Neuronal stem cell (in vitro differentiated cells): ENCODE data around the gene MRPL24.

Experiments used
- DNase-seq: peaks from one replicate; pipeline ENCODE4 v3.0.0-alpha.2; 2013; ENCODE audit warnings: low spot score
- H2AFZ ChIP-seq: one replicate; pipeline ENCODE4 v1.6.1; 2013; ENCODE audit warnings: mild to moderate bottlenecking, low read length, inconsistent platforms
- H2AK5ac ChIP-seq: 2 replicates; pipeline ENCODE4 v1.6.1; 2013; ENCODE audit warnings: low read depth, mild to moderate bottlenecking, inconsistent platforms, low read length, moderate library complexity, mixed read lengths
- H2BK120ac ChIP-seq: 2 replicates; pipeline ENCODE4 v1.6.1; 2013; ENCODE audit warnings: low read depth, mild to moderate bottlenecking, inconsistent platforms, low read length, moderate library complexity, mixed read lengths
- H2BK12ac ChIP-seq: one replicate; pipeline ENCODE4 v1.6.1; 2013; ENCODE audit warnings: low read length, inconsistent platforms
- H2BK15ac ChIP-seq: 2 replicates; pipeline ENCODE4 v1.6.1; 2013; ENCODE audit warnings: mild to moderate bottlenecking, low read length, inconsistent platforms, mixed read lengths
- H2BK5ac ChIP-seq: one replicate; pipeline ENCODE4 v1.6.1; 2013; ENCODE audit warnings: inconsistent platforms, mild to moderate bottlenecking, low read length, moderate library complexity
- H3K14ac ChIP-seq: one replicate; pipeline ENCODE4 v1.6.1; 2013; ENCODE audit warnings: low read length, inconsistent platforms
- H3K18ac ChIP-seq: 2 replicates; pipeline ENCODE4 v1.6.1; 2013; ENCODE audit warnings: low read length, inconsistent platforms
- H3K23ac ChIP-seq: 2 replicates; pipeline ENCODE4 v1.6.1; 2013; ENCODE audit warnings: low read depth, mild to moderate bottlenecking, mixed read lengths, low read length, inconsistent platforms; ENCODE audit not compliant: poor library complexity
- H3K27ac ChIP-seq: replicated peaks from 3 replicates; pipeline ENCODE4 v1.5.1; 2013; ENCODE audit warnings: low read length, inconsistent platforms
- H3K27me3 ChIP-seq, 3 experiments: 2 replicates each; pipeline ENCODE4 v1.6.1; 2013; ENCODE audit warnings: low read length in 3 of 3, mild to moderate bottlenecking in 2 of 3, inconsistent platforms in 1 of 3, low read depth in 1 of 3, mixed read lengths in 1 of 3, moderate library complexity in 1 of 3; ENCODE audit not compliant: control insufficient read depth in 3 of 3, insufficient read depth in 3 of 3
- H3K36me3 ChIP-seq, 2 donors: replicated peaks in 1 of 2; 2 replicates each; pipeline ENCODE4 v1.6.1; 2013; ENCODE audit warnings: low read length in 2 of 2; ENCODE audit not compliant: control insufficient read depth in 2 of 2, insufficient read depth in 2 of 2
- H3K4ac ChIP-seq: 2 replicates; pipeline ENCODE4 v1.6.1; 2013; ENCODE audit warnings: inconsistent platforms, mild to moderate bottlenecking, low read length, moderate library complexity
- H3K4me1 ChIP-seq, 2 donors: 1 replicate in 1 of 2; 2 replicates in 1 of 2; pipeline ENCODE4 v1.6.1; 2013; ENCODE audit warnings: low read length in 2 of 2, low read depth in 1 of 2; ENCODE audit not compliant: control insufficient read depth in 2 of 2, insufficient read depth in 1 of 2
- H3K4me2 ChIP-seq: one replicate; pipeline ENCODE4 v1.6.1; 2013; ENCODE audit warnings: mild to moderate bottlenecking, low read length, inconsistent platforms; ENCODE audit not compliant: insufficient read depth, poor library complexity, severe bottlenecking
- H3K4me3 ChIP-seq, 2 donors: 2 replicates each; pipeline ENCODE4 v1.5.1; 2013; ENCODE audit warnings: low read length in 2 of 2, mild to moderate bottlenecking in 2 of 2, inconsistent platforms in 1 of 2, moderate library complexity in 1 of 2
- H3K79me1 ChIP-seq: one replicate; pipeline ENCODE4 v1.6.1; 2013; ENCODE audit warnings: low read depth, mild to moderate bottlenecking, inconsistent platforms, low read length, moderate library complexity
- H3K9ac ChIP-seq: one replicate; pipeline ENCODE4 v1.6.1; 2013; ENCODE audit warnings: mild to moderate bottlenecking, low read depth, low read length, inconsistent platforms; ENCODE audit not compliant: poor library complexity
- H3K9me3 ChIP-seq, 2 donors: replicated peaks in 1 of 2; 2 replicates each; pipeline versions ENCODE3 to v1.6.1; 2013; ENCODE audit warnings: low read length in 2 of 2, mild to moderate bottlenecking in 2 of 2, inconsistent platforms in 1 of 2, low read depth in 1 of 2, mixed read lengths in 1 of 2, moderate library complexity in 1 of 2; ENCODE audit not compliant: control insufficient read depth in 2 of 2, insufficient read depth in 1 of 2
- H4K8ac ChIP-seq: one replicate; pipeline ENCODE4 v1.6.1; 2013; ENCODE audit warnings: low read depth, mild to moderate bottlenecking, inconsistent platforms, low read length, moderate library complexity
- H4K91ac ChIP-seq: one replicate; pipeline ENCODE4 v1.6.1; 2013; ENCODE audit warnings: low read length, low read depth, mild to moderate bottlenecking, inconsistent platforms; ENCODE audit not compliant: poor library complexity
- WGBS, 2 donors: extraction: QIAGEN DNeasy Blood & Tissue Kit; methylation state at CpG; one replicate each; pipeline ENCODE4 v1.1.7; 2013; ENCODE audit warnings: missing lambda C conversion rate in 2 of 2, mixed read lengths in 1 of 2; ENCODE audit not compliant: insufficient read length in 2 of 2, insufficient replicate concordance in 1 of 2; ENCODE audit errors: extremely low coverage in 2 of 2; 5-methylcytosine and 5-hydroxymethylcytosine counted together

Gene MRPL24

DNA sequence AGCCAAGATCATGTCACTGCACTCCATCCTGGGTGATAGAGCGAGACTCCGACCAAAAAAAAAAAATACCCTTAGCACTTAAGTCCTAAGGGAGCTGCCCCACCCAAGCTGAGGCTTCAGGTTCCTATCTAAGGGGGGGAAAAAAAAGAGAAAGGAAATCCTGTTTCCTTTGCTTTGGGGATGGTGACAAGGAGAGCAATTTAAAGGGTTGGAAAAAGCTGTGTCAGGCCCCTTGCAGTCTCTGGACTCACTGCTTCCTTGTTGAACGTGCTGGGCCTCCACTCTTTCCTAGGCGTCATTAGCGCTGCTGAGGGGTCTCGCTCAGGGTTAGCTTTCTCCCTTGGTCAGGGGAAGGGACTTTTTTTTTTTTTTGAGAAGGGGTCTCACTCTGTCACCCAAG, 44.6 kb upstream of the MRPL24 start:
- no peak overlapping the region for H3K4me3 ChIP-seq
- no peak overlapping the region for H4K91ac ChIP-seq
- no peak overlapping the region for H3K18ac ChIP-seq
- H3K27me3 ChIP-seq = no peaks in the 10 kb centered on the region
- H2AFZ ChIP-seq = no peak overlapping the region
- no peak overlapping the region for H3K14ac ChIP-seq
- H3K4me1 ChIP-seq = no peaks in the 10 kb centered on the region
- H2BK5ac ChIP-seq = no peak overlapping the region
- H2BK15ac ChIP-seq = no peak overlapping the region
- H2BK120ac ChIP-seq = no peak overlapping the region
- DNase-seq = no peak
- H3K4ac ChIP-seq = no peak overlapping the region
- peaks cover 26 to 92% of the 10 kb centered on the region in 2 donors for H3K36me3 ChIP-seq
- H4K8ac ChIP-seq = no peak overlapping the region
- WGBS, 2 donors = no CpG with 5 or more reads among the region's 6 CpGs
- no peak overlapping the region for H3K9ac ChIP-seq
- peaks cover 15% of the 10 kb centered on the region for H3K79me1 ChIP-seq
- no peak overlapping the region for H3K27ac ChIP-seq
- H3K23ac ChIP-seq = no peak overlapping the region
- H2BK12ac ChIP-seq = no peak overlapping the region
- no peak overlapping the region for H2AK5ac ChIP-seq
- no peak overlapping the region for H3K4me2 ChIP-seq
- H3K9me3 ChIP-seq = no peaks in the 10 kb centered on the region

DNA sequence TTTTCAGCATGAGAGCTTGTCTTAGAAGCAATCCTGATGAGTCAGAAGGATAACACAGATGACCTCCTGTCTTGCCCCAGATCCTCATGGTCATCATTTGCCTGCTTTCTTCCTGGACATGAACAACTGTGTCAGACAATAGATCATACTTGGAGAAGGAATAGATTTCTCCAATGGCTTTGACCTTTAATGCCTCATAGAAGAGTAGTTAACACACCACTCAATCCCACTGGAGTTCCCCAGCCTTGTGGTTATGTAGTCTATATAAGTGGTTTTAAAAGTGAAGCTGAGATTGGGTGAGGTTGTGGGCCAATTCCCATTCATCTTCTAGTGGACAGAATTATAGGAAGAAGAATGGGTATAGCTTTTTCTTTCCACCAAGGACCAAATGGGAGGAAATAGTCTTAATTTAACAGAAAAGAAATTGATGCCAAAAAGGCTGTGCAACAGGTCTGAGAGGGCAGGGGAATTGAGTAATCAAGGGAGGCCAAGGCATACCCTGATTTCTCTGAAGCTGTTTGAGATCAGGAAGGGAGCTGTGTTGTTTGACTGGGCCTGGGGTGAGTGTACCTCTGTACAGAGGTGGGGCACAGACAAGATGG, 40.8 kb upstream of the MRPL24 start:
- peaks cover 17 to 59% of the 10 kb centered on the region in 2 donors for H3K36me3 ChIP-seq
- DNase-seq = no peak
- no peak overlapping the region for H2BK15ac ChIP-seq

DNA sequence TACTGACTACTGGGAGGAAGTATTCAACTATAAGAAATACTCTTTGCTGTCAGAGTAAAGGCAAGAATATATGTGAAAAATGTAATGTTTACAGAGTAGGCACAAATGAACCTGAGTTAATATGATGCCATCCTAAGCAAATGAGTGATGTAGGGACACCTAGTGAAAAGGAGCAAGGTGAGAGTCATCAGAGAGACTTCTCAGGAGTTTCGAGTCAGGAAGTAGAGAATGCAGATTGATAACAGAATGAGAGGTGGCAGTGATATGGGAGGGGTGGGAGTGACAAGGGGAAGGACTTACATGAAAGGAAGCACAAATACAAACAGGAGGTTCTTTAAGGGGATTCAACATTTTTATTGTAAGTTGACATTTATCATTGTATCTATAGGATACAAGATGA, 36.7 kb upstream of the MRPL24 start:
- Histone ChIP-seq H4K8ac (no peak overlapping the region), H2AK5ac (no peak overlapping the region), H2BK5ac (no peak overlapping the region), H3K27ac (no peak overlapping the region), H3K9me3 (no peaks in the 10 kb centered on the region), H3K36me3 (peaks cover 0 to 37% of the 10 kb centered on the region in 2 donors), H3K4me3 (no peak overlapping the region), H2AFZ (no peak overlapping the region), H2BK15ac (no peak overlapping the region), H3K4me1 (no peaks in the 10 kb centered on the region), H3K18ac (no peak overlapping the region), H3K27me3 (no peaks in the 10 kb centered on the region), H3K79me1 (peaks cover 5% of the 10 kb centered on the region), H4K91ac (no peak overlapping the region), H2BK12ac (no peak overlapping the region), H3K9ac (no peak overlapping the region), H3K4me2 (no peak overlapping the region), H3K23ac (no peak overlapping the region), H2BK120ac (no peak overlapping the region), H3K4ac (no peak overlapping the region), H3K14ac (no peak overlapping the region)
- no peak for DNase-seq
- WGBS, 2 donors = no CpG with 5 or more reads among the region's 1 CpG

More for the DNA sequence above, 40.8 kb upstream of the MRPL24 start:
- no peak overlapping the region for H3K27ac ChIP-seq
- no peak overlapping the region for H3K14ac ChIP-seq
- no peaks in the 10 kb centered on the region for H3K27me3 ChIP-seq
- H2BK120ac ChIP-seq = no peak overlapping the region
- H3K4me2 ChIP-seq = no peak overlapping the region
- no peak overlapping the region for H3K23ac ChIP-seq
- H3K18ac ChIP-seq = no peak overlapping the region
- no peak overlapping the region for H4K91ac ChIP-seq
- H2AFZ ChIP-seq = no peak overlapping the region
- no peak overlapping the region for H2BK12ac ChIP-seq
- H2AK5ac ChIP-seq = no peak overlapping the region
- H3K9me3 ChIP-seq = no peaks in the 10 kb centered on the region
- H3K9ac ChIP-seq = no peak overlapping the region
- no peak overlapping the region for H3K4me3 ChIP-seq
- H3K4ac ChIP-seq = no peak overlapping the region
- H3K79me1 ChIP-seq = peaks cover 12% of the 10 kb centered on the region
- H4K8ac ChIP-seq = no peak overlapping the region
- no peaks in the 10 kb centered on the region for H3K4me1 ChIP-seq
- no peak overlapping the region for H2BK5ac ChIP-seq

DNA sequence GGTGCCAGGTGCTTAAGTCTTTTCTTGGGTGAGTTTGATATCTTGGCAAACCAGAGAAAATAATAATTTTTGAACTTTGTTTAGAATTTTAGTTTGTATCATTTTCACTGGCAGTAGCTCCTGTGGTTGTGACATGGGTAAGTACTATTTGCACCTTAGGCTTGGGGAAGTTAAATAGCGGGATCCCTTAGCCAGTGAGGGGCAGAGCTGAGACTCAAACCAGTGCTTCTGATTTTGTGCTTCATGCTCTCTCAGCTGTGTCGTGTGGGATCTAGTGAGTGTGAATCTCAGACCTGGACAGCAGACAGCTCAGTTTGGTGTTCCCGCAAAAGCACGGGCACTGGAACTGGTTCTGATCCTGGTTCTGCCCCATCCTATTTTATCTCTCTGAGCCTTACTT, 36.1 kb upstream of the MRPL24 start:
- H3K23ac ChIP-seq = no peak overlapping the region
- H3K27ac ChIP-seq = no peak overlapping the region
- no peak overlapping the region for H2BK5ac ChIP-seq
- no peak overlapping the region for H2AK5ac ChIP-seq
- H3K36me3 ChIP-seq = peaks cover 0 to 37% of the 10 kb centered on the region in 2 donors
- H3K4me2 ChIP-seq = no peak overlapping the region
- H2BK15ac ChIP-seq = no peak overlapping the region
- no peaks in the 10 kb centered on the region for H3K9me3 ChIP-seq
- H3K9ac ChIP-seq = no peak overlapping the region
- no peak overlapping the region for H3K14ac ChIP-seq
- no peak for DNase-seq
- H4K8ac ChIP-seq = no peak overlapping the region
- no peak overlapping the region for H2BK12ac ChIP-seq
- no peak overlapping the region for H3K4ac ChIP-seq
- no peak overlapping the region for H3K4me3 ChIP-seq
- no peak overlapping the region for H2BK120ac ChIP-seq
- no peaks in the 10 kb centered on the region for H3K4me1 ChIP-seq
- H3K27me3 ChIP-seq = no peaks in the 10 kb centered on the region
- no peak overlapping the region for H4K91ac ChIP-seq
- H2AFZ ChIP-seq = no peak overlapping the region
- H3K18ac ChIP-seq = no peak overlapping the region
- H3K79me1 ChIP-seq = peaks cover 5% of the 10 kb centered on the region
- no CpG with 5 or more reads among the region's 4 CpGs for WGBS, 2 donors
